ENCODE data around the gene ADAMTSL1.
A peak's percentile ranks its signal among the peaks of the same experiment; 100 is the strongest.

Gene ADAMTSL1

DNA sequence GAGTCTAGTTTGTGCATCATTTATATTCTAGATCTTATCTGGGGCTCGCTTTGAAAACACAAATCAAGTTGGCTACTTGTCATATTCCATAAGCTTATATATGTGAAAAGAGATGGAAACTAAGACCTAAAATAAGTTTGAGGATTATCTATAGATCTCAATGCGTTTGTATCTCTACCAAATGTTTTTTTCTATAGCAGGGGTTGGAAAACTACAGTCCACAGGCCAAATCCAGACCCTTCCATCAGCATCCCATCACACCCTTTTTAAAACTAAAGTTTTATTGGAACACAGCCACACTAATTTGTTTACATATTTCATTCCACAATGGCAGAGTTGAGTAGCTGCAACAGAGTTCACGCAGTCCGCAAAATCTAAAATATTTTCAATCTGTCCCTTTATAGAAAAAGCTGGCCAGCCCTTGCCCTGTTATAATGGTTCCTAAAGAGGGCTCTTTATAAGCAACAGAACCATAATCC, 230.0 kb downstream of the ADAMTSL1 start:
- DNase-seq = no peak

DNA sequence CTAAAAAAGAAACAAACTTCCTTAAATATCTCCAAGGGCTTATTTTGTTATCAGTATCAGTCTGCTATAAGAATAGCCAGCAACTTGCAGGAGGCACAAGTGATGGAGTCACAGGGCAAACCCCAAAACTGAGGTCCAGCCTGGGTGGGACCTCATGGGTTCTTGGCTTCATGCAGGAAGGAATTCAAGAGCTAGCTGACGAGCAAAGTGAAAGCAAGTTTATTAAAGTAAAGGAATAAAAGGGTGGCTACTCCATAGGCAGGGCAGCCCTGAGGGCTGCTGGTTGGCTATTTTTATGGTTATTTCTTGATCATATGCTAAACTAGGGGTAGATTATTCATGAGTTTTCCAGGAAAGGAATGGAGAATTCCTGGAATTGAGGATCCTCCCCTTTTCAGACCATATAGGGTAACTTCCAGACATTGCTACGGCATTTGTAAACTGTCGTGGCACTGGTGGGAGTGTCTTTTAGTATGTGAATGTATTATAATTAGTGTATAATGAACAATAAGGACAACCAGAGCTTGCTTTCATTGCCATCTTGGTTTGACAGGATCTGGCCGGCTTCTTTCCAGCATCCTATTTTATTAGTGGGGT, 231.9 kb downstream of the ADAMTSL1 start:
- DNase-seq = peak; percentile 72

DNA sequence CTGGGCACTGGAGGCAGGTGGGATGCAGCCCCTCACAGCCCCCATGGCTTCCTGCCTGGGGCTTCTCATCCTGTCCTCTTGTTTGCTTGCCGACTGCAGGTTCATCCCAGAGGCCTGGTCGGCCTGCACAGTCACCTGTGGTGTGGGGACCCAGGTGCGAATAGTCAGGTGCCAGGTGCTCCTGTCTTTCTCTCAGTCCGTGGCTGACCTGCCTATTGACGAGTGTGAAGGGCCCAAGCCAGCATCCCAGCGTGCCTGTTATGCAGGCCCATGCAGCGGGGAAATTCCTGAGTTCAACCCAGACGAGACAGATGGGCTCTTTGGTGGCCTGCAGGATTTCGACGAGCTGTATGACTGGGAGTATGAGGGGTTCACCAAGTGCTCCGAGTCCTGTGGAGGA, 232.7 kb downstream of the ADAMTSL1 start:
- DNase-seq = no peak

DNA sequence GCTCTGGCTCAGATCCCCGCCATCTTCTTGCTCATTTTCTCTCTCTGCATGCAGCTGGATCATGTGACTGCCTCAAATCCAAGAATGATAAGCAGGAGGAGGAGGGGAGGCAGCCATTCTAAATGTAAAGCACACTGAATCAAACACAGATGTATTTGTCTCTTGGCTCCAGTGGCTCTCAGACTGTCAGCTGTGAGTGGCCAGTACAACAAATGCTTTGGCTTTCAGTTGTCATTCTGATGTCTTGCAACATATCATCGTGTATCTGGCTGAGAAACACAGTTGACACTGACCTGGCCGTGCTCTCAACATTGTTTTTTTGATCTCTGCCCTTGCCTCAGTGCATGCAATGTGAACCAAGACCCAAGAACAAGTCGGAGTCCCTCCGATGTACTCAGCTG, 233.1 kb downstream of the ADAMTSL1 start:
- DNase-seq = peak; percentile 77

DNA sequence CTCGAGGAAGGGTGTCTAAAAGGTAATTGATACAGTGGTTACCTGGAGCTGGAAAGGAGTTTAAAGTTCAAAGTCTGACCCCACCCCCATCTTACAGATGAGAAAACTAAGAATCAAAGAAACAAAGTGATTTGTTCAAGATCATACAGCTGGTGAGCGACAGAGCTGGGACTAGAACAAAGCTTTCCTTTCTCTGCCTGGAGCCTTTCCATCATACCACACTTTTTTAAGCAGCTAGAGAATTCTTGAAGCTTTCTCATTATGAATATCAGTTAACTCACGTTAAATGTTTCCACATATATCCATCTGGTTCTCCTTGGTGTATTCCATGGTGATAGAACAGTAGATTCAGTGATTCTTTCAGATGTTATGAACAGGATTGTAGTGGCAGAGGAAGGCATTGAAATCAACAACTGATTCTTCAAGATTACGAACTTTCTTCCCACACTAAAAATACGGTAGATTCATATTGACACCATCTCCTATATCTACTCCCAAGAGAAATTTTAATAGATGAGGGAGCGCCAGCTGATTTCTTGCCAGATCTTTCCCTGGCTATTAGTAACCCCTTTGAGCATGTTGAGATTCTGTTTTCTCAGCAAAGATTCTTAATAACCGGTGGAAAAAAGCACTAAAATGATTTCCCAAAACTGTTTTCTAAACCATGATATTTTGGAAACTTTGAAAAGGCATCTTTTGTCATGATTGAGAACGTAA, 233.7 kb downstream of the ADAMTSL1 start:
- no peak for DNase-seq

DNA sequence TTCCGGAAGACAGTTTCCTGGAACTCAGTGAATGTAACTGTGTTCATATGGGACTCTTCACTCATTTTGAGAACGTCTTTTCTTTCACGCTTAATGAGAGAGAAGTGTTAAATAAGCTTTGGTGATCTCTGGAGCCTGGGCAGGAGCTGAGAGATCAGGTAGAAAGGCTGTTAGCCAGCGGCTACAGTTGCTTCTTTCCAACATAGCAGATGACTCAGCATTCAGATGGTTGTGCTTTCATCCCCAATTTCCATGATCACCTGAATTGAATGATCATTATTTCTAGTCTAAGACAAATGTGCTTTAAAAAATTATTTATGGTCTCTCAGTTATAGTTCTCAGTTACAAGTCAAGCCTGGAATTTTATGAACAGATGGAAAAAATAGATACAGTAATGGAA, 234.5 kb downstream of the ADAMTSL1 start:
- DNase-seq = no peak

DNA sequence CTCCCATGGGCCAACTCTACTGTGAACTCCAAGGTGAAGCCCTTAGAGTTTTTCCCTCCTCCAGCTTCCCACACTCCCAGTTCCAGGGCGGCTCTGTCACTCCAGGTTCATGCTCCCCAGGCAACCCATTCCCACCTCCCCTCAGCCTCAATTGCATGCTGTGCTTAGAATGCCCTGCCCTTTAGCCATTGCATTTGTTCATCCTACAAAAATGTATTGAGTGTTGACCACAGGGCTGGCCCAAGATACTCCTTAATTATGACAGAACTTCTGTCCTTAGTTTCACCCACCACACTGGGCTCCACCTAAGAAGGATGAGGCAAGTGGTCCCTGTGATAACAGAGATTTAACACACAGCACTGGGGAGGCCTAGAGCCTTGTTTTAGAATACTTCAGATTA, 236.1 kb downstream of the ADAMTSL1 start:
- DNase-seq = no peak

DNA sequence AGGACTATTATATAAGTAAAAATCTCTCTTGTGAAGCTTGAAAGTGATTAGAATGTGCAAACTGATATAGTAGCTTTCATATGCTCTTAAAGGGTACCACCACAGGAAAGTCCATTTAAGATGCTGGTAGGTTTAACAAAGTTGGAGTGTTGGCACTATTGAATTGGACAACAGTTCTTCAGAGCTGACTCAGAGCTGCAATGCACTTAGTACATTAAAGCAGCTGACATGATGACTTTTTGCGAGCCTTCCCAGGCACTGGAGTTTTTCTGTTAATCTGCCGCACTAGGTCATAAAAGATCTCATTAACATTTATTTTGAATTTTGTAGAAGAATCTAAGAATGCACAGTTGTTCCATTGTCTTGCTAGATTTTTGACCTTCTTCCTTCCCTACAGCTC, 243.8 kb downstream of the ADAMTSL1 start:
- no peak for DNase-seq

DNA sequence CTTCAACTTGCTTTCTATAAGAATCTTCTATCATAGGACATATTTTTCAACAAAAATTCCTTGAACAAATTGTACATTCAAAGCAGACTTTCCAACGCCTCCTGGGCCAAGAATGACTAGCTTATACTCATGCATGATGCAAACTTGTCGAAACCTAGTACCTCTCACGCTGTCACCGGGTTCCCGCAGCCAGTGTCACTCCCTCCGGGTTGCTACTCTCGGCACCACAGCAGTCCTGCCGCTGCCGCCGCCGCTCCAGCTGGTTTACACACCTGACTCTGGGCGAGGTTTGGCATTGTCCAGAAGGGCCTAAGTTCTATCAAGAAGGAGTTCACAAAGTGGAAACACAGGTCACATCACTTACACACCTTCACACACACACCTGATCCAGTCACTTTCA, 244.4 kb downstream of the ADAMTSL1 start:
- DNase-seq = no peak

DNA sequence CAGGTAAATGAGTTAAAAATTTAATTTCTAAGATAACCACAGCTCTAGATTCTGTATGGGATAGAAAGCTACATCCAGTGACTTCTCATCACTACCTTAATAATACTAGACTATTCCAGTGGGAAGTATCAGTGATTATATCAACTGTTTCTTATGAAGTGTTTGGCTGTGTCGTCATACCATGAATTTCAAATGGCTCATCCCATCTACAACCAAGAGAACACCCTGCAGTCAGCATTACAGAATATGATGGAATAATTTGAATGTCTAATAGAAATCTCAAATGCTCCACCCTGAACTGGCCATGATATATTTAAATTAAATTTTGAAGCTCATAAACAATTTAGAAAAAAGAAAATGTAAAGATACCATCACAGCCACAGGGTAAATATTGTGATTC, 245.0 kb downstream of the ADAMTSL1 start:
- no peak for DNase-seq

DNA sequence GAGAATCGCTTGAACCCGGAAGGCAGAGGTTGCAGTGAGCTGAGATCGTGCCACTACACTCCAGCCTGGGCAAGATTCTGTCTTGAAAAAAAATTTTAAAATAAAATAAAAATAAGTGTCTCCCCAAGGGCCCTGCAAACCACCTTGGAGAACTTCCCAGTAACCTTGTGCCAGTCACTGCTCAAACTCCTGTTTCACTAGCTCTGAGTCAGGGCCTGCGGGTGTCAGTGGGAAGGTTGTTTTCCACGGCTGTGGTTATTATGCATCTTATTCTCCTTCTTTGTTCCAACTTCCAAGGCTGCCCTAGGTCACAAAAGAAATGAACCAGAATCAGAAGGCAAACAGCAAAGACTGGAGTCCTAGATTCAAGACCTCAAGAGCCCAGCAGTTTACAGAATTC, 246.7 kb downstream of the ADAMTSL1 start:
- peak; percentile 38 for DNase-seq

DNA sequence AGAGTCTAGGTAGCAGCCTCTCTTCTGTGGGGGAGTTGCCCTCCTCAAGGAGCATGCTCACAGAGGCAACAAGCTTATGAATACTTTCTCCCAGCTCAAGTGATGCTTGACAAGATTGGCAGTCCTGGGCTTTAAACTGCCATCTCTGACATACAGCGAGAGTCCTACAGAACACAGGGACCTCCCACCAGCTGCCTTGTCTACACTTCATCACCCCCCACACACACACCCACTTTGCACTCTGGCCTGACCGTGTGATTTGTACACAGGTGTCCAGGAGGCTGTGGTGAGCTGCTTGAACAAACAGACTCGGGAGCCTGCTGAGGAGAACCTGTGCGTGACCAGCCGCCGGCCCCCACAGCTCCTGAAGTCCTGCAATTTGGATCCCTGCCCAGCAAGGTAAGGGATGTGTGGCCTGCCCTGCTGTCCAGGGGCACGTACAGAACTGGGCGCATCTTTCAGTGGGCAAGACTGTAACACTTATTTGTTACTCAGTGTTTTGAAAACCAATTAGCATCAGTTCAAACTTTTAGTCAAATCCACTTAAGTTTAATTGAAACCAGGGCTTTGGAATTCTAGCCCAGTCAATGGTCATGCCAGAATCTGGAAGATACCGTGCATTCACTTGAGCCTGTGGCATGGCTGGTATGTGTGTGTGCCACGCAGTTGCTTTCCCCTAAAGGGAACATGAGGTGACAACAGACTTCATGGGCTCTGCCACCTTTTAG, 247.5 kb downstream of the ADAMTSL1 start:
- peak; percentile 36 for DNase-seq

DNA sequence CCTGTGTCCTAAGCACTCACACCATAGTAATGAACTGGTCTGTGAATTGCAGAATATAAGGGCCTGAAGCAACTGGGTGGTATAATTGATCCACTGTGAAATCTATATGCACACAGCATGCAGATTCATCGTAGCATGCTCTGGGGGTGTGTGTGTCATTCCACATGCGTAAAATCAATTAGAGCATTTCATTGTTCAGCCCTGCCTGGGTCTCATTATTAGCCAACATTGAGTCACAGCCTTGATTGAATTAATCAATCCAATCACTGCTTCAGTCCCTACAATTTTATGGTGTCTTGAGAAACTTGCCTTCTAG, 248.0 kb downstream of the ADAMTSL1 start:
- no peak for DNase-seq

DNA sequence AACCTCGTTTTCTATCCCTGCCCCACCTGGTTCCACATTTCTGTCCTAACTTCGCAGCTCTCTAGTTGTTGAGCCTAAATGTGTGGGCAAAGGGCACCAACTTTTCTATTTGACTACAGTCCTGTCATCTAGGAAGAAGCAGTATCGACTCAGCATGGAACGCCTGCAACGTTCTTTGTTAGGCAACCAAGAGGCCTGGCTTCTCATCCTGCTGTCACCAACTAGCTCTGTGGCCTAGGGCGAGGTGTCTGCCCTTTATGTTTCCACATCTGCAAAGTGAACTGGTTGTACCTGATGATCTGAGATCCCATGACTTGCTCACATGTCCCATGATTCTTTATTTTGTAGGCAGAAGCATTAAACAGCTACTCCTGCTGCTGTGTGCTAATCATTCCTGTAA, 248.9 kb downstream of the ADAMTSL1 start:
- DNase-seq = no peak

DNA sequence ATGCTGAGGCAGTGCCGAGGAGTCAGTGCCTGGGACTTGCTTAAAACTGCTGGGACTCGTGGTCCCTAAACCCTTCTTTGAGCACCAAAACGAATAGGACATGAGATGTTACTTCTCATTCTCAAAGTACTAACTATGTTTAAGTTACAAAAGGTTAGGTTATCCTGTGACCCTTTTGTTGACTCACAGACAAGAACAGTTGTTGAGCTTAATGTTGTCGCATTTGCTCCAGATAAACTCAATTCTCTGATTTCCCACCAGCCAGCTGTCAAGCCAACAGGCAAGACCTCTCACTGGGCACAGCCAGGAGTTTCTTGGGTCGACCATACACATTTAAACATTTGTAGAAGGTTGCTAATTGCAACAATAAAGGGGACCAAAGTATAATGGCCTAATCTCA, 249.4 kb downstream of the ADAMTSL1 start:
- DNase-seq = no peak

DNA sequence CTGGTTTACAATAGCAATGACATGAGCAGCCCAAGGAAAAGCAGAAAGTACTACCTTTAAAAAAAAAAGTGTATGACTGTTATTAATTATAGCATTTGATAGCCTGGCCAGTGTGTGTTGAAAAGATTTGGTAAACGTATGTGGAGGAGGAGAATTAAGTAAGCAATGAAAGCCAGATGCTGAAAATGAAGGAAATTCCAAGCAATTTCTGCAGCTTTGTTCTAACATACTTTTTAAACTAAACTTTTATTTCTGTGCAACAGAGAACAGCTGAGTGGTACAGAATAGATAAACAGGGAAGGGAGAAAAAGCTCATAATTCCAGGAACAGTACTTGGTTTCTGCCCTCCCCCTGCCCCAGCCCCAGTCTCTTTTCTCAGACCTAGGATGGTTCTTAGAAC, 252.6 kb downstream of the ADAMTSL1 start:
- peak; percentile 89 for DNase-seq

DNA sequence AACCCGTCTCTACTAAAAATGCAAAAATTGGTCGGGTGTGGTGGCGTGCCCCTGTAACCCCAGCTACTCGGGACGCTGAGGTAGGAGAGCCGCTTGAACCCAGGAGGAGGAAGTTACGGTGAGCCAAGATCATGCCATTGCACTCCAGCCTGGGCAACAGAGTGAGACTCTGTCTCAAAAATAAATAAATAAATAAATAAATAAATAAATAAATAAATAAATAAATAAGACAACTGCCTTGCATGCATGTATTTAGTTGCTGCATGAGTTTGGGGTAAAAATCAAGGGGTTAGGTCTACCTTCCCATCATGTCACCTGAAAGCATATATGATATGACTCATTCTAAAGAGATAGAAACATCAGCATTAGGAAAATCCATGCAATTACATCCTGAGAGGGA, 254.0 kb downstream of the ADAMTSL1 start:
- DNase-seq = no peak

DNA sequence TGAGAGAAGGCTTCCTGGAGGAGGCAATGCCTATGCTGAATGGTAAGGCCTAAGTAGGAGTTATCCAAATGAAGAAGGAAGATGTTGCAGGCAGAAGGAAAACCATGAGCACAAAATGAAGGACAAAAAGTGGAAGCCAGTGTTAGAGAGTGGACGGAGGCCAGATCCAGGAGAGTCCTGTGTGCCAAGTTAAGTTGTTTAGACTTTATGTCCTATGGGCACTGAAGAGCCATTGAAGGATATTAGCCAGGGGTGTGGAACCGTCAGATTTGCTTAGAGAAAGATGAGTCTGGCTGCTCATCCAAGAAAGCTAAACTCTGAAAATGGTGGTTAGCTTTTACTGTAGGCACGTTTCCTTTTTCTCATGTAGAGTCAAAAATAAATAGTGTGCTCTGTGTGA, 254.7 kb downstream of the ADAMTSL1 start:
- no peak for DNase-seq

DNA sequence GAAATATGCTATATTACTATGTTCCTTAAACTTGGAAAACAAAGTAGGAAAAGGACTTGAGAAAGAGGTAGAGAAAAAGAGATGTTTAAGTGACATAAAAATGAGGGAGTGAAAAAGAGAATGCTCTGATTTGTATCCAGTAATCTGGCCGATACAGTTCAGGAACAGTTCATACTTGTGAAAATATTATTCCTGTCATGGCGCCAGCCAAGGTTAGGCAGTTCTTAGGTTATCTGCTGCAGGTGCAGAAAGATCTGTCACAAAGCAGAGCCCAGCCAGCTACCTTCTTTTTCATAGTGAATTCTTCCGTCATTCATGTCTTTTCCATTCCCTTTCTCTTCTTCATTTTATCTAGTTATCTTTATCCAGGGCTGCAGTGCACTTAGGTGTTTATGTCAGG, 256.3 kb downstream of the ADAMTSL1 start:
- DNase-seq = no peak

DNA sequence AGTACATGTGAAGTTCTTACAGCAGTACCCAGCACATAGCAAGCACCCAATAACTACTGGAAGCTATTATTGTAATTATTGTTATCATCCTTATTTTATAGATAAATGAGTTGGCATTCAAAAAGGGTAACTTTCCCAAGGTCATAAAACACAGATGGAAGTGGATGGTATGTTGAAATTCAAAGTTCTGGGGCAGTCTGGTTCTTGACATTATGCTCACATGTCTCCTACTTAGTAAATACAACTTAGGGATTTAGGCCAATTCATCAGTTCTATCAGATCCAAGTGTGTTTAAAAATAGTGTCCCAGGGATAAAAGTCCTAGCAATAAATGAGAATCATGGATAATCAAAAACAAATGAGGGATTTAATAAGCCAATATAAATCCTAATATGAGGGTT, 265.2 kb downstream of the ADAMTSL1 start:
- no peak for DNase-seq

DNA sequence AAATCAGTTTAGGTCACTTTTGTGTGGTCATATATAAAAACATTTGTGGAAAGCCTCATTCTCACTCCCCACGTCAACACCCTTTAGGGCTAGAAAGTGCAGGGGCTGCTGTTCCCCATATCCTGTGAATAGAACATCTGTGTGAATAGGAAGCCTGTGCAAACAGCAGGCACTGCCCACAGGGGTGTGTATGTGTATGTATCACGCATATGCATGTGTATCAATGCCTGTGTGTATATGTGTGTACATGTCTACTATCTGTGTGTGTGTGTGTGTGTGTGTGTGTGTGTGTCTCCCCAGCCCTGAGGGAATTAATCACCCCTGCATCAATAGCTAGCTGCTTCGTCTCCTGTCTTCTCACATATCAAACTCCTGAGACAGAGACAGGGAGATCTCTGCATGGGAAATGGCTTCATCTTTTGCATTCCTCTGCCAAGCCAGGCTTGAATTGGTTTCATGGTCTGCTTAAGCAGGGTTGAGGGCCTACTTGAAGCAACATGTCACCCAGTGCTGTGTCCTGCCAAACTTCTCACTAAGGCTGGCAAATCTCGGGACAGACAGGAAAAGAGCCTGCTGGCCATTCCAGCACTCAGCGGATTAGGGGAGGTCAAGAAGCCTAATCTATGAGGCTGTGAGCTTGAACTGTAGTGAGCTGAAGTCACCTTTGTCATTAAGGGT, 265.8 kb downstream of the ADAMTSL1 start:
- DNase-seq = no peak

DNA sequence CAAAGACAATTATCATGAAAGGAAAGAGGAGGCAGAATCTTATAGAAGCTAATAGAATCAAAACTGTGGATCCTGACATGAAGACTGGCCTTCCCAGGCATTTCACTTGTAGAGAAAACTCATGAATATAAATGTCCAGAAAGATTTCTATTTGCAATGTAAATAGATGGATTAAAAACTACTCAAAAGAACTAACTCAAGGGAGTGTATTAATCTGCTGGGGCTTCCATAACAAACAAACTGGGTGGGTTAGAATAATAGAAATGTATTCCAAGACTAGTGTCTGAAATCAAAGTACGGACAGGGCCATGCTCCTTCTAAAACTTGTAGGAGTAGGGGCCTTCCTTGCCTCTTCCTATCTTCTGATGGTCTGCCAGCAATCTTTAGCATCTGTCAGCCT, 267.4 kb downstream of the ADAMTSL1 start:
- DNase-seq = no peak

DNA sequence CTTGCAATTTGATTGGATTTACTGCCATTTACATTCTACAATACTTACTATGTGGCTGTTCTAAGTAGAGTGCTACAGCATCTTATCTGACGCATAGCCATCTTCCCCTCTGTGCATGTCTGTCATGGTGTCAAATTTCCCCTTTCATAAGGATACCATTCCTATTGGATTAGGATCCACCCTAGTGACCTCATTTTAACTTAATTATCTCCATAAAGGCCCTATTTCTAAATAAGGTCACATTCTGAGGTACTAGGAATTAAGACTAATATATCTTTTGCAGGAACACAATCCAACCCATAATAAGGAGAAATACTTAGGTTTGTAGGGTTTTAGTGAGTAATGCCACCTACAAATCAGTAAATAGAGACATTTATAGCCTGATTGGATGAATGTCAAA, 268.0 kb downstream of the ADAMTSL1 start:
- peak; percentile 69 for DNase-seq

DNA sequence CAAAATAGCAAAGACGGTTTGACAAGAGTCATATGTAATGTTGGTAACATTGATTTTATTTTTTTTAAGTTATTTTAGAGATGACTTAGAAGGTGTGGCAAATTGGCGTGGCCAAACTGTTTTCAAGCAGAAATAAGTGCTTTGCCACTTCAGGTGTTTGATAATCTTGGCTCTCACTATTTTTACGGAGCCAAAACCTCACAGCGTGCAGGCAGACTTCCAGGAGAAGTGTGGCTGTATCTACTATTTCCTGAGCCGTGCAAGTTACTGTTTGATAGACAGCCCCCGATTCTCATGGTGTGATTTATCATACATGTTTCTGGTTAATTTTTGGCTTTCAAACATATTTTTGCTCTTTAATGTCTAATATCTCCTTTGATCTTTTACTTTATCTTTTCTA, 269.5 kb downstream of the ADAMTSL1 start:
- DNase-seq = no peak
